Testis (tissue), 3 donors: ENCODE data around the gene AKR1C4. TPM values are rescaled to one million over a fixed set of nuclear protein-coding genes. Genes with fewer than 3 reads are reported as not detected.
"Not testable (repeated sequence)": the region's sequence is repeated elsewhere in the genome, so short reads cannot be mapped to it uniquely, and the experiment has no call there.

Experiments used
- DNase-seq: peaks from one replicate; pipeline ENCODE4 v3.0.0-alpha.2; 2019
- H3K27ac ChIP-seq, 2 donors: fragments of 200-600 bp; sonication (generic); one replicate each; pipeline ENCODE4 v1.5.1; 2019
- H3K27me3 ChIP-seq: fragments of 200-600 bp; sonication (generic); one replicate; pipeline ENCODE4 v1.5.1; 2019
- H3K36me3 ChIP-seq: fragments of 200-600 bp; sonication (generic); one replicate; pipeline ENCODE4 v1.5.1; 2017; ENCODE audit warnings: low read depth; ENCODE audit errors: missing control alignments
- H3K4me1 ChIP-seq: fragments of 200-600 bp; sonication (generic); one replicate; pipeline ENCODE4 v1.5.1; 2019
- H3K4me3 ChIP-seq, 2 donors: fragments of 200-600 bp; sonication (generic); one replicate each; pipeline ENCODE4 v1.5.1; 2017 to 2019
- H3K9me3 ChIP-seq: fragments of 200-600 bp; sonication (generic); one replicate; pipeline ENCODE4 v1.5.1; 2017
- CTCF ChIP-seq, 3 experiments: fragments of 450-650 bp in 2 of 3; fragments of 200-600 bp in 1 of 3; sonication (generic) in 1 of 3; IDR thresholded peaks; one replicate each; pipeline ENCODE4 v1.5.1; 2016 to 2019; ENCODE audit warnings: antibody characterized with exemption in 3 of 3, mild to moderate bottlenecking in 2 of 3, moderate library complexity in 1 of 3
- POLR2A ChIP-seq: fragments of 450-650 bp; IDR thresholded peaks from one replicate; pipeline ENCODE4 v1.6.1; 2017; ENCODE audit warnings: antibody characterized with exemption, mild to moderate bottlenecking, moderate library complexity
- WGBS, 2 donors: methylation state at CpG; one replicate each; pipeline ENCODE4 v1.1.5; 2018; 5-methylcytosine and 5-hydroxymethylcytosine counted together
- intact Hi-C: fragments of 100-400 bp; cut with DNase I; formaldehyde crosslinking; loops from one replicate; pipeline ENCODE4 v1.15.1; 2023; ENCODE audit warnings: low total_unique reads
- polyA plus RNA-seq: library from polyadenylated mRNA; stranded (reverse); fragments of 350-450 nt; fragmentation: Illumina TruSeq; extraction: RNeasy Lipid Tissue Mini Kit (QIAGEN cat#74804); gene quantifications from one replicate; pipeline ENCODE4 v1.2.3, GENCODE V29; 2014; ENCODE audit warnings: low read depth, low replicate concordance; ENCODE audit not compliant: insufficient read depth
- total RNA-seq, 2 donors: library from RNA; depleted of rRNA; stranded (reverse); fragments of >200 nt; gene quantifications; one replicate each; pipeline ENCODE4 v1.2.3, GENCODE V29; 2016

The AKR1C4 gene
- total and polyA plus RNA-seq, 3 donors from 2014 or later, result 0.37 to 1.9 (median 0.63) TPM

GRCh38 chr10:5163487-5163886 lies 33.1 kb upstream of the AKR1C4 start:
- WGBS, 2 donors, result 57 to 74% methylated on average over 2 of the region's 2 CpGs

DNA sequence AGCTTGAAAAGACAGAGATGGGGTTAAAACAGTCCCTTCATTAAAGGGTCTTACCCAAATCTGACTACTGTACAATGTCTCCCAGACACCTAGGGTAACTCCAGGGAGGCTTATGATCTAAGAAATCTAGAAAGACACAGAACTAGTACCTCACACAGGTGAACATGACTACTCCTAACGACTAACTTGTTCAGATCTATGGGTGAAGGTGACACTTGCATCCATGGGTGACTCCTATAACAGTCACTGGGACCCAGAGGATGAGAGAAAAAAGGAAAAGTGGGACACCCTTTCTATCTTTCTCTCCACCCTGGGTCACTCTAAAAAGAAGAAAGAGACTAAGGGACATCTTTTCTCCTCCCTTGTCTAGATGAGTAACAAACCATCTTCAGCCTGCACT lies 30.9 kb upstream of the AKR1C4 start:
- Histone ChIP-seq H3K36me3 (no peaks in the 10 kb centered on the region), H3K4me3 (no peak overlapping the region), H3K27ac (no peak overlapping the region), H3K27me3 (no peaks in the 10 kb centered on the region), H3K4me1 (no peaks in the 10 kb centered on the region), H3K9me3 (no peaks in the 10 kb centered on the region)
- no peak for TF ChIP-seq CTCF (IDR thresholded peaks at IDR 0.05)
- no peak for TF ChIP-seq POLR2A
- no peak for DNase-seq
- WGBS, 2 donors, result 6 to 13% methylated on average over 1 of the region's 1 CpG
- intact Hi-C loops, result no loop called here

More at GRCh38 chr10:5163487-5163886, 33.1 kb upstream of the AKR1C4 start:
- DNase-seq, result no peak
- Histone ChIP-seq H3K27ac (no peak overlapping the region), H3K4me1 (no peaks in the 10 kb centered on the region), H3K36me3 (no peaks in the 10 kb centered on the region), H3K4me3 (no peak overlapping the region), H3K27me3 (no peaks in the 10 kb centered on the region), H3K9me3 (no peaks in the 10 kb centered on the region)
- TF ChIP-seq CTCF (IDR thresholded peaks at IDR 0.05) (no peak), POLR2A (no peak)
- intact Hi-C loops, result no loop called here

DNA sequence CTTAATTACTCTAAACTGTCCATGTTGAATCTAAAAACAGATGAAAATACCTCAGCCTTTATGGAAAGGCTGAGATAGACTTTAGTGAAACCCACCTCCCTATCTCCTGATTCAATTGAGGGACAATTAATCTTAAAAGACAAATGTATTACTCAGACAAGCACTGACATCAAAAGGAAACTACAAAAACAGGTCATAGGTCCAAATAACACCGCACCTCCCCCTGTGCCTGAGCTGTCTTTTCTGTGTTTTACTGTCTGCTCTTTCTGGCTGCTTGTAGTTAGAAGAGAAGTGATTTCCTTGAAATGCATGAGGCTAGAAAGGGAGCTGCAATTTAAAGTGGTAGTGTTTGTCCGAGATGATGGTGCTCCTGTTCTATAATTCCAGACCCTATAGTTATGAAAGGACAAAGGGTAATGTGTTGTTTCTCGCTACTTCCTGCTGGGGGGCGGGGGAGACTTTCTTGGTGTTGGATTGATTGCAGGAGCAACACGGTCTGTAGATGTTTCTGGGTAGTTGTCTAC lies 27.7 kb upstream of the AKR1C4 start:
- intact Hi-C loops, result no loop called here
- TF ChIP-seq POLR2A (no peak), CTCF (IDR thresholded peaks at IDR 0.05) (no peak)
- Histone ChIP-seq H3K4me1 (no peaks in the 10 kb centered on the region), H3K36me3 (no peaks in the 10 kb centered on the region), H3K9me3 (no peaks in the 10 kb centered on the region), H3K27ac (no peak overlapping the region), H3K27me3 (no peaks in the 10 kb centered on the region), H3K4me3 (no peak overlapping the region)
- WGBS, 2 donors, result 54 to 68% methylated on average over 5 of the region's 5 CpGs
- DNase-seq, result no peak

- DNase-seq, H3K27me3 ChIP-seq, H3K27ac ChIP-seq, H3K36me3 ChIP-seq, intact Hi-C loops, H3K4me3 ChIP-seq, H3K4me1 ChIP-seq, H3K9me3 ChIP-seq: not testable (repeated sequence)
- 85 to 100% methylated on average over 2 to 3 of the region's 3 CpGs for WGBS, 2 donors
These were observed 21.1 kb upstream of the AKR1C4 start for GRCh38 chr10:5175581-5175980.

DNA sequence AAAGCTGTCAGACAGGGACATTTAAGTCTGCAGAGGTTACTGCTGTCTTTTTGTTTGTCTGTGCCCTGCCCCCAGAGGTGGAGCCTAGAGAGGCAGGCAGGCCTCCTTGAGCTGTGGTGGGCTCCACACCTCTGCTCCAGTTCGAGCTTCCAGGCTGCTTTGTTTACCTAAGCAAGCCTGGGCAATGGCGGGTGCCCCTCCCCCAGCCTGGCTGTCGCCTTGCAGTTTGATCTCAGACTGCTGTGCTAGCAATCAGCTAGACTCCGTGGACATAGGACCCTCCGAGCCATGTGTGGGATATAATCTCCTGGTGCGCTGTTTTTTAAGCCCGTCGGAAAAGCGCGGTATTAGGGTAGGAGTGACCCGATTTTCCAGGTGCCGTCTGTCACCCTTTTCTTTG lies 16.1 kb upstream of the AKR1C4 start:
- DNase-seq, H3K9me3 ChIP-seq, H3K4me3 ChIP-seq, H3K27me3 ChIP-seq, H3K36me3 ChIP-seq, H3K27ac ChIP-seq, intact Hi-C loops, H3K4me1 ChIP-seq: not testable (repeated sequence)
- WGBS, 2 donors, result 87 to 91% methylated on average over 12 of the region's 12 CpGs

GRCh38 chr10:5183923-5184322 lies 12.7 kb upstream of the AKR1C4 start:
- Histone ChIP-seq H3K27me3 (no peaks in the 10 kb centered on the region), H3K36me3 (no peaks in the 10 kb centered on the region), H3K9me3 (no peaks in the 10 kb centered on the region), H3K4me1 (peaks cover 13% of the 10 kb centered on the region), H3K27ac (peak overlapping the region in 1 of 2 donors; percentile 3), H3K4me3 (no peak overlapping the region)
- intact Hi-C loops, result no loop called here
- DNase-seq, result no peak
- WGBS, 2 donors, result 68 to 85% methylated on average over 2 of the region's 2 CpGs
- TF ChIP-seq CTCF (IDR thresholded peaks at IDR 0.05) (no peak), POLR2A (no peak)
